Muscle of leg (tissue), 11 donors: ENCODE data around the gene MTRR. TPM values are rescaled to one million over a fixed set of nuclear protein-coding genes. Genes with fewer than 3 reads are reported as not detected.
A peak's percentile ranks its signal among the peaks of the same experiment; 100 is the strongest.
"Not testable (repeated sequence)": the region's sequence is repeated elsewhere in the genome, so short reads cannot be mapped to it uniquely, and the experiment has no call there.

ENCODE experiments used
- DNase-seq: peaks from one replicate; pipeline ENCODE4 v3.0.0; 2013
- H3K27ac ChIP-seq: one replicate; pipeline ENCODE4 v1.5.1; 2013; ENCODE audit warnings: mild to moderate bottlenecking, low read length, control low read depth
- H3K27me3 ChIP-seq: one replicate; pipeline ENCODE4 v1.6.1; 2013; ENCODE audit warnings: low read length; ENCODE audit not compliant: control insufficient read depth, insufficient read depth
- H3K36me3 ChIP-seq: one replicate; pipeline ENCODE4 v1.6.1; 2013; ENCODE audit warnings: low read length; ENCODE audit not compliant: control insufficient read depth, insufficient read depth
- H3K4me1 ChIP-seq: one replicate; pipeline ENCODE4 v1.6.1; 2013; ENCODE audit warnings: low read length; ENCODE audit not compliant: control insufficient read depth, insufficient read depth
- H3K4me3 ChIP-seq: one replicate; pipeline ENCODE4 v1.5.1; 2013; ENCODE audit warnings: low read length, control low read depth
- H3K9me3 ChIP-seq: replicated peaks from 2 replicates; pipeline ENCODE4 v1.6.1; 2013; ENCODE audit warnings: low read depth, low read length; ENCODE audit not compliant: control insufficient read depth
- WGBS: methylation state at CpG from one replicate; pipeline ENCODE4 v1.1.5; 2013; ENCODE audit warnings: missing lambda C conversion rate; ENCODE audit not compliant: insufficient coverage; 5-methylcytosine and 5-hydroxymethylcytosine counted together
- polyA plus RNA-seq, 8 donors: library from polyadenylated mRNA; unstranded; fragments of 120-200 nt; gene quantifications; one replicate each; pipeline versions ENCODE4 v1.2.1 to v1.2.3, GENCODE V29; 2013; ENCODE audit warnings: inconsistent platforms in 1 of 8, low replicate concordance in 1 of 8; ENCODE audit not compliant: insufficient read length in 8 of 8, insufficient read depth in 1 of 8
- total RNA-seq: library from RNA; stranded (reverse); fragments of 120-200 nt; gene quantifications from one replicate; pipeline ENCODE4 v1.2.4, GENCODE V29; 2013

MTRR gene
- total and polyA plus RNA-seq, 9 donors, result 19.7 to 27.0 (median 25.4) TPM

DNA sequence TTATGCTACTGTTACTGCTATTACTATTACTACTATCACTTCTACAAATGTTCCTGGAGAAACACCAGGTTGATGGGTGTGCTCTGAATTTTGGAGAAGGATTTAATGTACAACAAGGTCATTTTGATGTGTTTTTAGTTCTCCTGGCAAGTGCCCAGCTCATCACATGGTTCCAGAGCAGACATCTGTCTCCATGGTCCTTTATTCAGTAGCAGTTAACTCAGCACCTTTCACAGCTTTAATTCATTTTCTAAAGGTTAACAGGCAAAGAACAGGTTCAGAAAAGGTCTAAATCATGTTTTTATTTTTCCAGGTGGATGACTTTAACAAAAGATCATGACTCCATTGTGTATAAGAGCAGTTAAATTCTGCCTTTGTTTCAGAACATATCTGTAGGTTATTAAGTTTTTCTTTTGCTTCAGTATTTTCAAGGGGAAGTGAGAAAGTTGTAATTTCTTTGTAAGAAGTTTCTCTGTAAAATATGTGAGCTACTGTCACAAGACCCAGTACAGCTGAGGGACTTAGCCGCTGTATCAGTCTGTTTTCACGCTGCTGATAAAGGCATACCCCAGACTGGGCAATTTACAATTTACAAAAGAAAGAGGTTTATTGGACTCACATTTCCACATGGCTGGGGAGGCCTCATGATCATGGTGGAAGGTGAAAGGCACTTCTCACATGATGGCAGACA is 41.9 kb downstream of the MTRR start:
- no peaks in the 10 kb centered on the region for H3K27me3 ChIP-seq
- no peak overlapping the region for H3K4me3 ChIP-seq
- H3K4me1 ChIP-seq, result no peaks in the 10 kb centered on the region
- H3K27ac ChIP-seq, result no peak overlapping the region
- no peak for DNase-seq
- H3K9me3 ChIP-seq, result peaks cover 19% of the 10 kb centered on the region
- no CpG with 5 or more reads among the region's 2 CpGs for WGBS
- H3K36me3 ChIP-seq, result peaks cover 7% of the 10 kb centered on the region

DNA sequence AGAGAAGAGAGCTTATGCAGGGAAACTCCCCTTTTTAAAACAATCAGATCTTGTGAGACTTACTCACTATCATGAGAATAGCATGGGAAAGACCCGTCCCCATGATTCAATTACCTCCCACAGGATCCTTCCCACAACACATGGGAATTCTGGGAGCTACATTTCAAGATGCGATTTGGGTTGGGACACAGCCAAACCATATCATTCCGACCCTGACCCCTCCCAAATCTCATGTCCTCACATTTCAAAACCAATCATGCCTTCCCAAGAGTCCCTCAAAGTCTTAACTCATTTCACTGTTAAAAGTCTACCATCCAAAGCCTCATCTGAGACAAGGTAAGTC is 42.5 kb downstream of the MTRR start:
- not testable (repeated sequence) for H3K4me3 ChIP-seq, H3K27ac ChIP-seq, H3K4me1 ChIP-seq, H3K27me3 ChIP-seq, DNase-seq, H3K36me3 ChIP-seq
- peaks cover 19% of the 10 kb centered on the region for H3K9me3 ChIP-seq
- WGBS, result 72% methylated on average over 3 of the region's 3 CpGs

DNA sequence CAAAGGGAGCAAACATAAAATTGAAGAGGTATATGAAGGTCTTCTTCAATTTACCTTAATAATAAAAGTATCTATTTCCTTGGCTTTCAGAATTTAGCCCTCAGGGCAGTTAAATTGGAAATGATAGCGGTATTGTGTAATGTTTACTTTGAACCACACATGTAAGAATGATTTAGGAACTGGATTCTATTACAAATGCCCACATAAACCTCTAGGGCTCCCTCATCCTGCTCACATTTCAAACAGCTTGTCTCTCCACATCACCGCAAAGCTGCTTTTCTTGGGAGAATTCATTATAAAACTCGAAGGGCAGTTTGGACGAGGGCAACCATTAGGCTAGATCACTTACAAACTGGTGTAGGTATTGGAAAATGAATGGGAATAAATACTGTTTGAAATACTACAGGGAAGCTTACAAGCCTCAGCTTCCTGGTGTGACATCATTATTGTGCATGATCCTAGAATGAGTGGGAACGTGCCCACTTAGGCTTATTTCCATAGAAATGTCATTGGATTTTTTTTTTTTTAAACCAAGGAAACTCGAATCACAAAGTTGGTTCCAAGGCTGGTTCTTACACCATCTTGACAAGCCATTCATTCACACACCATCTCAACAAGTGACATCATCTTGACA is 47.3 kb downstream of the MTRR start:
- H3K27me3 ChIP-seq, result no peaks in the 10 kb centered on the region
- peaks cover 7% of the 10 kb centered on the region for H3K9me3 ChIP-seq
- H3K27ac ChIP-seq, result no peak overlapping the region
- no peak for DNase-seq
- WGBS, result 67% methylated on average over 1 of the region's 6 CpGs
- no peak overlapping the region for H3K4me3 ChIP-seq
- H3K4me1 ChIP-seq, result no peaks in the 10 kb centered on the region
- no peaks in the 10 kb centered on the region for H3K36me3 ChIP-seq

DNA sequence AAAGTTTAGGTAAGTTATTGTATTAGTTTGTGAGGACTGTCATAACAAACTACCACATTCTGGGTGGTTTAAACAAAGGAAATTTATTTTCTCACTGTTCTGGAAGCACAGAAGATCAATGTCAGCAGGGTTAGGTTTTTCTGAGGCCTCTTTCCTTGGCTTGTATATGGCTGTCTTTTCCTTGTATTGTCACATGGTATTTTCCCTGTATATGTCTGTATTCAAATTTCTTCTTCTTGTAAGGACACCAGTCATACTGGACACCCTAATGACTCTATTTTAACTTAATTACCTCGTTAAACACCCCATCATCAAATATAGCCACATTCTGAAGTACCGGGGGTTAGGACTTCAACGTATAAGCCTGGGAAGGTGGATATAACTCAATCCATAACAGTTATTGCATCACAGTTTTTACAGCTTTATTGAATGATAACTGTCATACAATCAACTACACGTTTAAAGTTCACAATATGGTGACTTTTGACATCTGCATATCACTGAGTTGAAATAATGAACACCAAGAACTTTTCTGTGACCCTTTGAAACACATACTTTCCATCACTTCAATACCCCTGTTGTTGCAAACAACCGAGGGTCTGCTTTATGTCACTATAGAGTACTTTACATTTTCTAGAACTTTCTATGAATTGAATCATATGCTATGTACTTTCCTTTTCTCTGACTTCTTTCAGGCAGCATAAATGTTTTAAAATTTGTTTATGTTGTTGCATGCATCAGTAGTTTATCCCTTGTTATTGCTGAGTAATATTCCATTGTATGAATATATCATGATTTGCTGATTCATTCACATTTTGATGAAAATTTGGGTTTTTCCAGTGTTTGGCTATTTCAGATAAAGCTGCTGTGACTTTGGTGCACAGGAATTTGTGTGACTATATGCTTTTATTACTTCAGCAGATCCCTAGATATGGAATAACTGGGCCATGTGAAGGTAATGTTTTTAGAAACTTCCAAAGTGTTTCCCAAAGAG is 48.5 kb downstream of the MTRR start:
- DNase-seq, result no peak
- no peaks in the 10 kb centered on the region for H3K4me1 ChIP-seq
- no peak overlapping the region for H3K27ac ChIP-seq
- no peaks in the 10 kb centered on the region for H3K27me3 ChIP-seq
- no CpG with 5 or more reads among the region's 5 CpGs for WGBS
- no peak overlapping the region for H3K4me3 ChIP-seq
- no peaks in the 10 kb centered on the region for H3K36me3 ChIP-seq
- H3K9me3 ChIP-seq, result peaks cover 3% of the 10 kb centered on the region

DNA sequence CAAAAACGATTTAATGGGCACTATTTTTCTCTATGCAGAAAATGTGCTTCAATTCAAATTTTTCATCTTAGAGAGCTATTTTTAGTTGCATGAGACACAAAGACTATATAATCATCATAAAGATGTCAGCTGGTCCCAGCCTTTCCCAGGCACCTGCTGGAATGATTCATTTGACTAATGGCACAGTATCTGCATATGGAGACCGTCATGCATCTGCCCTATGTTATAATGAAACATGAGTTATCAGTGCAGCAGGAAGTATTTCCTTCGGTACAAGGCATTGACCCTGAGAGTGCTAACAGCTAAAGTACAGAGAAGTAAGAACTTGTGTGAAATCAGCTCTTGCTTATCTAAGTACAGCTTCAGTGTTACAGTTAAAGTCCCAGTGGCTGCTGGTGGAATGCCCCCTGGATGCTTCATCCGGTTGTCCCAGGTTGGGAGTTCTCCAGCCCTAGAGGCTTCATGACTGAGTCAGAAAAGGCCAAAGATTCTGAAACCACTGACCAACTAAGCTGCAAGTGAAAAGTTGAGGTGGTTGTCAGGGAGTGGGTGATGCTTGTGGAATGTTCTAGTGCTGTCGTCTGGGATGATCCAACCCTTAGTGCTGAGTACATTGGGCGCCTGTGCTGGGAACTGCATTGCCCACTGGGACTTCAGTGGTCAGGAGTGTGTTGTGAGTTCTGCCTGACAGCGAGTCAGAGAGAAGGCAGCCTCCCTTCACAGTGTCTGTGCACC is 57.2 kb downstream of the MTRR start:
- Histone ChIP-seq H3K9me3 (no peaks in the 10 kb centered on the region), H3K4me3 (no peak overlapping the region), H3K27ac (no peak overlapping the region), H3K4me1 (peaks cover 3% of the 10 kb centered on the region), H3K36me3 (no peaks in the 10 kb centered on the region), H3K27me3 (no peaks in the 10 kb centered on the region)
- no peak for DNase-seq
- 81% methylated on average over 4 of the region's 7 CpGs for WGBS

DNA sequence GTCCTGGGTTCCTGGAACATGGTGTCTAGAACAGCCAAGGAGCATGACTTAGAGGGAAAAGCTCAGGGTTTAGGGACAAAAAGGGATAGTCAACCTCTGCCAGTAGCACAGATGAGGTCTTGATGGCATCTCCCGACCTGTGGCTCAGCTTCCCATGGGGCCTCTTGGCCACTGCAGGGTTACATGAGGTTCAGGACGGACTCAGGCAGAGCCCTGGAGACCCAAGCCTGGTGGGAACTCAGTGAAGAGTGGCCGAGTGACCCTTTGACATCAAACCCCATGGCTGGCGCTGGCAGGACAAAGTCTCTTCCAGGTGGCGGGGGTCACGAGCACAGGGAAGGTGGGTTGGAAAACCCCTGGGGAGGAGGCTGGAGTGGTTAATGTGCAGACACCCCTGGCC is 57.8 kb downstream of the MTRR start:
- Histone ChIP-seq H3K4me3 (no peak overlapping the region), H3K27me3 (no peaks in the 10 kb centered on the region), H3K36me3 (no peaks in the 10 kb centered on the region), H3K27ac (no peak overlapping the region), H3K4me1 (peaks cover 3% of the 10 kb centered on the region), H3K9me3 (no peaks in the 10 kb centered on the region)
- WGBS, result 83% methylated on average over 4 of the region's 6 CpGs
- no peak for DNase-seq

DNA sequence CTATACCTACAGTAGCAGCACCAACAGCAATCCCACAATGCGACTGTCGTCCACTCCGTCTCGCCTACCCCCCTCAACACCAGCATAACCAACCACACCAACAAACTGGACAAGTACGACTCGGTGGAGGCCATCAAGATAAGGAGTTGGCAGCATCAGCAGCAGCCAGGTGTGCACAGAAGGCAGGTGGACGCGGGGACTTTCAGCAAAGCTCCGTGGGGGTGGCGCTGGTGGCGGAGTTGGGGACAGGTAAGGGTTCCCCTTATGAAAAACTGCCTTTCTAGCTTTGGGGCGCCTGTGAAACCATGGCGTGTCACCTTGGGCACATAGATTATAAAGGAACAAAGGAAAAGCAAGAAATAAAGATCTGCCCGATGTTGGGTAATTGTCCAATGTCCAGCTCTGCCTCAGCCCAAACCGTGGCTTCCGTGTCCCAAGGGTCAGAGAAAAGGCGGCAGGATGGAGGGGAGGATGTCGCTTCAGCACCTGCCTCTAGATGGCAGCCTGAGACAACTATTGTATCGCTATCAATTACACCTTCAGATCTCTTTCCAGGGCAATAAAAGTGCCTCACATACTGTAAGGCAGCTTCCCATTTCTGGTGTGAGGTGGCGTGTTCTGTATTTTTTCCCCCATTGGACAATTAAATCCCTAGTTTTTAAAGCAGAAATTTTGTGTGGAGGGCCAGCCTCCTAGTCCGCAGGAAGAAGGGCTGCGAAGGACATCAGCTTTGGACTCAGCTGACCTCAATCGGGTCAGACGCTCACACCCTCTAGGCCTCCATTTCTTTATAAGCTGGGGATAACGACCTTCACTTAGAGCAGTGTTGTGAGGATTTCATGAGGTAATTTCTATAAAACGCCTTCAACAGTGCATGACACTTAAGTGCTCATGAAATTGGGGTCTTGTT is 58.8 kb downstream of the MTRR start:
- peak; percentile 77 for DNase-seq
- no peak overlapping the region for H3K4me3 ChIP-seq
- H3K27ac ChIP-seq, result no peak overlapping the region
- 54% methylated on average over 16 of the region's 26 CpGs for WGBS
- H3K27me3 ChIP-seq, result no peaks in the 10 kb centered on the region
- H3K4me1 ChIP-seq, result peaks cover 3% of the 10 kb centered on the region
- no peaks in the 10 kb centered on the region for H3K36me3 ChIP-seq
- peaks cover 2% of the 10 kb centered on the region for H3K9me3 ChIP-seq

DNA sequence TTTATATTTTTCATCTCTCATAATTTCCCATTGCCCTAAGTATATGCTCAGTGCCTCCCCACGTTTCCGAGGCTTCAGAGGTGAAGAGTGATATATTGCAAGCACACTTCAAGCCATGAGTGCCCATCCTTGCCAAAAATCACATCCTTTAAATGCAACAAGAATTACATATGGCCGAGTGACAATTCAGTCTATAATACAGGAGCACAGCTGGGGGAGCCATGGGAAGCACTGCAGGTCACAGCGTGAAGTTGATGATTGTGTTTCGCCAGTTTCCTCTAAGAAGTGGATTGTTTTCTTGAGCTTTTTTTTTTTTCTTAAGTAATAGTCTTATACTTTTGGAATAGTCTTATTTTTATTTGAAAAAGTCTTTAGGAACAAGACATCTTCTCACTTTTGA is 61.1 kb downstream of the MTRR start:
- no peak overlapping the region for H3K27ac ChIP-seq
- H3K4me3 ChIP-seq, result no peak overlapping the region
- peaks cover 2% of the 10 kb centered on the region for H3K9me3 ChIP-seq
- DNase-seq, result peak; percentile 58
- H3K4me1 ChIP-seq, result peaks cover 3% of the 10 kb centered on the region
- WGBS, result no CpG with 5 or more reads among the region's 5 CpGs
- H3K27me3 ChIP-seq, result no peaks in the 10 kb centered on the region
- H3K36me3 ChIP-seq, result no peaks in the 10 kb centered on the region

DNA sequence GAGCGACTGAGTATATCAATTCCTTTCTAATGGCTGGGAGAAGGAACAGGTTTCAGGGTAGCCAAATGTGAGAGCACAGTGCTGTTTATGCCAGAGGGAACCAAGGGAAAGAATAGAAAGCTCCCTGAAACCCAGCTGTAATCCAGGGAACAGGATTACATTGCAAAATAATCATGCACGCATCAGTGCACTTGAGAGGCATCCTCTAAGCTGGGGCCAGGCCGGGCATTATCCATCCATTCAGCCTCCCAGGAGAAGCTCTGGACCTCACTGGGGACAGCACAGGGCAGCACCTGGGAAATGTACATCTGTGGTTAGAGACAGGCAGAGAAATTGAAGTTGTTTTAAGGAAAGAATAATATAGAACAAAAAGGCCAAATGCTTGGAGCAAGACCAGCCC is 72.7 kb downstream of the MTRR start:
- Histone ChIP-seq H3K9me3 (no peaks in the 10 kb centered on the region), H3K27ac (no peak overlapping the region), H3K36me3 (no peaks in the 10 kb centered on the region), H3K4me3 (no peak overlapping the region), H3K27me3 (no peaks in the 10 kb centered on the region), H3K4me1 (no peaks in the 10 kb centered on the region)
- 80% methylated on average over 1 of the region's 3 CpGs for WGBS
- DNase-seq, result no peak
